ENCODE data around the gene TUT4.
"Not testable (repeated sequence)": the region's sequence is repeated elsewhere in the genome, so short reads cannot be mapped to it uniquely, and the experiment has no call there.

TUT4 gene
- 191 to 268 reads per million in 2 donors for total RNA-seq

- DNase-seq, result peak; percentile 65
Observed at GRCh38 chr1:52552505-52553361, at the start of gene TUT4. Gene TUT4 (minus strand): TSS chr1:52553092. CDS start chr1:52526280, 26,812 bp downstream.

GRCh38 chr1:52601991-52602855 is 49.3 kb upstream of the TUT4 start, which contains the start of gene GPX7:
Gene GPX7 (plus strand): TSS chr1:52602371. CDS start chr1:52602410, 39 bp downstream.
- peak; percentile 57 for DNase-seq

- DNase-seq, result no peak
Observed at GRCh38 chr1:52601519-52601918, 48.6 kb upstream of the TUT4 start.

GRCh38 chr1:52600533-52601179 is 47.8 kb upstream of the TUT4 start:
- no peak for DNase-seq

GRCh38 chr1:52599236-52599635 is 46.3 kb upstream of the TUT4 start:
- DNase-seq, result no peak

DNA sequence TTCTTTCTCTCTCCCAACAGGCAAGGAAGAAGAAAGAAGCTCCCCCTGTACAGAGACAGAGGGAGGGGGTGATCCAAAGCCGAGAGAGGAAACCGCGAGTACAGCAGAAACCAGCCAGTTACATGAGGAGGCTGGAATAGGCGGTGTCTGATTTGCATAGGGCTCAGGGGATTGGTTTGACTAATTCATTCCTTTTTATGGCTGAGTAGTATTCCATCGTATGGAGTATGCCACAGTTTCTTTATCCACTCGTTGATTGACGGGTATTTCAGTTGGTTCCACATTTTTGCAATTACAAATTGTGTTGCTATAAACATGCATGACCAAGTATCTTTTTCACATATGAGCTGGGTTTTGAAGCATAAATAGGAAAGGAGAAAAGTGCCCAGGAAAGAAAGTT is 45.8 kb upstream of the TUT4 start:
- no peak for DNase-seq

- DNase-seq, result no peak
Observed at GRCh38 chr1:52597912-52598311, 45.0 kb upstream of the TUT4 start.

- DNase-seq, result no peak
Observed at GRCh38 chr1:52595061-52595460, 42.2 kb upstream of the TUT4 start.

DNA sequence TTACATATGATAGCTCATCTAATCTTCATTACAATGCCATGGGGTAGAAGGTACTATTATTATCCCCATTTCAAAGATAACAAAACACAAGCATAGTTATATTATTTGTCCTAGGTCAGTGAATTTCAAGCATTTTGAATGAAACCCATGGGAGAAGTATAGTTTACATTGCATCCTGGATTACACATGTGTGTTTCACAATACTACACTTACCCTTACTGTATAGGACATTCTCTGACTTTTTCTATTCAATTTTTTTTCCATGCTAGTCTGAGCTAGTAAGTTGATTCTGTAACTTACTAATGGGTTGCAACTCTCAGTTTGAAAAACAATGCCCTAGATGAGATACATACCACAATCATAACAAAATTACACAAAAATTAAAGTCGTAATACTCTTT is 40.6 kb upstream of the TUT4 start:
- no peak for DNase-seq

DNA sequence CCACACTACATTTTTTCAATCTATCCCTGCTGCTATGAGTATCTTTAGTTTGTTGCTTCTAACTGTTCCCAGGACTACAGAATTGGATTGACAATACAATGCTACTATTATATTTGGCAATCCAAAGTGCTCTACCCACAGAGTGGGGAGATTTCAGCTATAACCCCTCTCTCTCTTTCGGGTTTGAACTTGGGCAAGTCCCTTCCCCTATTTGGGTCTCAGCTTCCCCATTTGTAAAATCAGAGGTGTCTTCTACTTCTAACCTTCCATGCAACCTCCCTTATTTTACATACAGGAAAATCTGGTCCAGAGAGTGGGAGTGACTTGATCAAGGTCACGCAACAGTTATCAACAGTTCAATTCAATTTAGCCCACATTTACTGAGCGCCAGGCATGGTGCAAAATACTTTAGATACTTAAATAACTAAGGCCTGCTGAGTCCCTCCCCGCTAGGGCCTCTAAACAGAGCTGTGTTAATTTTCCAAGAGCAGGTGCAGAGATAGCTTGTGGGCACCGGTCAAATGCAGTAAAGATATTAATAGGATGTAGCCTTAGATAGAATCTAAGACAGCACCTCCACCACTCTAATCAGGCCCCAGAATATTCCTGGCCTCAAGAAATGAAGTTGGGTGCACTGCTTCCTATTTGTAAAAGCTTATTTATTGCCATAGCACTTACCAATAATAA is 39.9 kb upstream of the TUT4 start:
- no peak for DNase-seq

GRCh38 chr1:52590266-52590665 is 37.4 kb upstream of the TUT4 start:
- no peak for DNase-seq

GRCh38 chr1:52588535-52588934 is 35.6 kb upstream of the TUT4 start:
- DNase-seq, result no peak

GRCh38 chr1:52588027-52588426 is 35.1 kb upstream of the TUT4 start:
- DNase-seq, result no peak

GRCh38 chr1:52585474-52585873 is 32.6 kb upstream of the TUT4 start:
- no peak for DNase-seq

DNA sequence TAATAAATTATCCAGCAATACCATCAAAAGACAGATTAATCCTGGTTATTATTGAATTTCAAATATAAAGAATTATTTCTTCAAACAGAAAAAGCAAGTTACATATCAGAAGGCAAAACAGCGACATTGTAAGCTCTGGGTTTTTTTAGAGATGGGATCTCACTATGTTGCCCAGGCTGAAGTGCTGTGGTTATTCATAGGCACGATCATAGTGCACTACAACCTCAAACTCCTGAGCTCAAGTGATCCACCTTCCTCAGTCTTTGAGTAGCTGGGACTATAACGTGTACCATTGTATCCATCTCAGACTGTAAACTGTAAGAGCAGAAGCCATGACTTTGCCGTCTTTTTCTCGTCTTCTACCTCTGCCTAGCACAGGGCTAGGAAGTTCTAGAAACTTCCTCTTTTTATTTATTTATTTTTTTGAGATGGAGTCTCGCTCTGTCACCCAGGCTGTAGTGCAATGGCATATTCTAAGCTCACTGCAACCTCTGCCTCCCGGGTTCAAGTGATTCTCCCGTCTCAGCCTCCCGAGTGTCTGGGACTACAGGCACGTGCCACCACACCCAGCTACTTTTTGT is 29.3 kb upstream of the TUT4 start:
- DNase-seq, result no peak

- DNase-seq, result no peak
Observed at GRCh38 chr1:52580283-52580682, 27.4 kb upstream of the TUT4 start.

- no peak for DNase-seq
Observed at GRCh38 chr1:52579415-52579814, 26.5 kb upstream of the TUT4 start.

GRCh38 chr1:52578066-52578465 is 25.2 kb upstream of the TUT4 start:
- DNase-seq, result not testable (repeated sequence)

DNA sequence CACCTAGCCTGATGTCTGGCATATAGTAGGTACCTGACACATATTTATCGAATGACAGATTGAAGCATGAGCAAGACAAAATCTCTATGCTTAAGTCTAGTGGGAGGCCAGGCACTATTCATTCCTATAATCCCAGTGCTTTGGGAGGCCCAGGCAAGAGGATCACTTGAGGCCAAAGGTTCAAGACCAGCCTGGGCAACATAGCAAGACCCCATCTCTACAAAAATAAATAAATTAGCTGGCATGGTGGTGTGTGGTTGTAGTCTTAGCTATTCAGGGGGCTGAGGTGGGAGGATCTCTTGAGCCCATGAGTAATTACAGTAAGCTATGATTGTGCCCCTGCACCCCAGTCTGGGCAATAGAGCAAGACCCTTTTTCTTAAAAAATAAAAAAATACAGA is 23.2 kb upstream of the TUT4 start:
- DNase-seq, result no peak

- no peak for DNase-seq
Observed at GRCh38 chr1:52574594-52574993, 21.7 kb upstream of the TUT4 start.

- DNase-seq, result no peak
Observed at GRCh38 chr1:52572387-52572786, 19.5 kb upstream of the TUT4 start.

- DNase-seq, result no peak
Observed at GRCh38 chr1:52571783-52572182, 18.9 kb upstream of the TUT4 start.

Data from activated gamma-delta T cell (primary cell).